Activated CD4-positive, alpha-beta T cell treated with anti-CD3 and anti-CD28 coated beads, Interleukin-2, amount 50 U/mL, for 16 hours (primary cell): ENCODE data around the gene F12.

Experiments used
- DNase-seq: peaks from one replicate; pipeline ENCODE4 v3.0.0-alpha.2; 2020

Gene F12

DNA sequence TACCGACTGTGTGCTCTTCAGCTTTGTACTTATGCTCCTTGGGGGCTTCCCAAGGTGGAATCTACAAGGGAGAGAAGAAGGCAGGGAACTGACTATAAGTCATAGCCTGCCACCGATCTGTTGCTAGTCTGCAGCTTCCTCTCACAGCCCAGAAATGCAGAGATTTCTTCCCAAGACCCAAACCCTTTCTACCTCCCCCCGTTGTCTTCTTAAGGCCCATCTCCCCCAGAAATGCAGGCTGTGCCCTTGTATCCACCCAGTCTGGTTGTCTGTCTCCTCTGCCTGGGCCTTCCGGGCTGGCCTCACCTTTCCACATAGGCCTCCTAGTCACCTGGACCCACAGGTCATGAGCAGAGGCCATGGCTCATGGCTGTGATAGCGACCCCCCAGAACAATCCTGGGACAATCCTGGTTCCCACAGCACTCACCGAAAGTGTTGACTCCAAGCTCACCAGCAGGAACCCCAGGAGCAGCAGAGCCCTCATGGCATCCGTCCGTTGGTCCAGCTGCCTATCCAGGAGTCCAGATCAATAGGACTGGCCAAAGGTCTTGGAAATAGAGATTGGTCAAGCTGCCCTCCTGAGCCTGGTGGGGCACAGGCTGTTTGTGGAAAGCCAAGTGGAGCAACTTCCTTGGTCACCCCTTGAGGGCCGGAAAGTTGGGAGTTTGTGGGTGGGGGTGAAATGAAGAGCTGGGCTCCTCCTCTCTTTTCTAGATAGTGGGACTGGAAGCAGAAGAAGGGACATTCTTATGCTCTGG is at the start of gene F12:
Gene F12 (minus strand): TSS at position 522 of the 759 bp plus-strand sequence. CDS start 37 bp downstream, at position 485.
- no peak for DNase-seq

DNA sequence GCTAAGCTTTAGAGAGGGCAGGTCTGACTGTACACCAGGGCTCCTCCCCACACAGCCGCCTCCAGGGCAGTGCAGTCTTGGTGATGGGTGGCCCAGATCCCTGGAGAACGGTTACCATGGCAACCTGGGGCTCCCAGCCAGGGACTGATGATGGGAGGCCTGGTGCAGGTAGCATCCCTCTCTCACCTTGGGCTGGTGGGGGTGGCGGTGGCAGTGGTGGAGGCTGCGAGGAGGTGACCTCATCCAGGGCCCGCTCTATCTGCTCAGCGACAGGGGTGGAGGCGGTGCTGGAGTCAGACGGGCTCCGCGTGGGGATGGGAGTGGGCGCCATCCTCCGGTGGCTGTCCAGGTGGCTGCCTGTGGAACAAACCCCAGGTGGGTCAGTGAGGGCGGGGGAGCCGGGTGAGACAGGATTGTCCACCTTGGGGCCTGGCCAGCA is 49.6 kb upstream of the F12 start:
- no peak for DNase-seq

DNA sequence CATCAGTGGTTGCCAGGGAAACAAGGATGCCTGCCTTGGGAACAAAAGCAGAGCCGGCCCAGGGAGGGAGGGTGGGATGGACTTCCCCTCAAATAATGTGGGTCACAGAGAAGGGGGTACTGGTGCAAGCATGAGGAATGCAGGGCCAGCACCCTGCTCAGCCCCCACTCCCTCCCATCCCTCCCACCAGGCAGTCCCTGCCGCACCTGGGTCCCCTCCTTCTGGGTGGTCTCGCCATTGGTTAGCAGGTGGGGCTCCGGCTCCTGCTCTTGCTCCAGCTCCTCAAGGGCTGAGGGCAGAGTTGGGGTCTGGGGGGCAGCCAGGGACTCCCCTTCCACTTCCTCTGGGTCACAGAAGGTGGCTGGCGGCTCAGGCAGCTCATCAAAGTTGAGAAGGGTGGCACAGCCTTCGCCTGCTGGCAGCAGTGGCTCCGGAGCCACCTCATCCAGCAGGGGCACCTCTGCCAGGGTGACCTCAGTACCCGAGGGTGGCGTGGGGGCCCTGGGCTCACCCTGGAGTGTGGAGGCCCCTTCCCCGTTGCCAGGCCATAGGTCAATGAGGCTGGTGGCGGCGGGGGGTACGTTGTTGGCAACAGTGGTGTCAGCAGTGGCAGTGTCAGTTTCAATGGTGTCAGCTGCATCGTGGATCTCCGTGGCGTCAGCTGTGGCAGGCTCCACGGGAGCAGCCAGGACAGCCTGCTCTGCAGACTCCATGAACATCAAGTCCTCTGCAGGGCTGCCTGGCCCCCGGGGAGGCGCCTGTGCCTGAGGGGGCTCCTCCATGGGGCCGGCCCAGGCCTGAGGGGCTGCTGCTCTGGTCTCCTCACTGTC is 48.7 kb upstream of the F12 start:
- no peak for DNase-seq

DNA sequence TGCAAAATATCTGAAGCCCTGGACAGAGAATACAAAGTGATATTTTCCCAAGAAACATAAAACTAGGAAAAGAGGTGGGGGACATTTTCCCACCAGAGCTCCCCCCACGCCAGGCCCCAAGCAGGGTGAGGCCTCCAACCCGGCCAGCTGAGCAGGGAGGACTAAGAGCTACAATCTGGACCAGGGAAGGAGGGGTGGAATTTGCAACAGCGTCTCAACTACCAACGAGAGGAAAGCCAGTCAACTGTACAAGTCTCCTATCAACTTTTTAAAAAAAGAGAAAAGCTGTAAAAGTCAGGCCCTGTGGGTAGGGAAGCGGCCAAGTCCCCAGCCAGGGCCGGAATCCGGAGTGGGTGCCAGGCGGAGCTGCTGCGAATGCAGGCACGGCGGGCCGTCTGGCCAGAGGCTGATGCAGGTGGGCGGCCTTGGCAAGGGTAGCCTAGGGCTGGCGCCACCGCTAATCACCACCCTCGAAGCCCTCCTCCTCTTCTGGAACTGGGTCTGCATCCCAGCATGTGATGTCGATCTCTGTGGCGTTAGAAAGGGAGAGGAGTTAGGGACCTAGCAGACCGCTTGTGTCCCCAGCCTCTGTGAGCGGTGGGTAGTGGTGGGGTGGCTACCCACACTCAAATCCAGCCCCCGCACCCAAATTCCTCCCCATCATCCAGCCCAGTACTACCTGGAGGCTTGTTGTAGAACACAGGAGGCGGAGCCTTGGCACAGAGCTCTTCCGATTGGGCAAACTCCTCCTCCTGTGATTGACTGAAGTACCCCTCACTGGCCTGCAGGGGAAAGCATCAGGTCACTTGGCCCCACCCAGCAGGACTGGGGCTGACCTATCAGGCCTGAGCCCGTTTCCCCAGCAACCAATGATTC is 47.9 kb upstream of the F12 start:
- DNase-seq = peak; percentile 77

DNA sequence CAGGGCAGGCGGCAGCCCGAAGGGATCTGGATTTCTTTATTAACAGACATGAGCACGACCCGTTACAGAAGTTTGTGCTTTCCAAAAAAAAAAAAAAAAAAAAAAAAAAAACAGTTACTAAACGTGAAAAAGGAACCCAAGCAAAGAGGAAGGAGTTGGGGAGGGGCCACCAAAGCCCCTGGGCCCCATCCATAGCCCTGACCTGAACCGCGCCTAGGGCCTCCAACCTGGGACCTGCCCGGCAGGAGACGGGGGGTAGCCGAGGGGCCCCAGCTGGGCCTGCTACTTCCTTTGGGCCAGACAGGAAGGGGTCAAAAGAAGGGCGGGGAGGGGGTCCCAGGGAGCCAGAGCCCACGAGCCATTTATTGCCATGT is 47.2 kb upstream of the F12 start:
- DNase-seq = no peak

DNA sequence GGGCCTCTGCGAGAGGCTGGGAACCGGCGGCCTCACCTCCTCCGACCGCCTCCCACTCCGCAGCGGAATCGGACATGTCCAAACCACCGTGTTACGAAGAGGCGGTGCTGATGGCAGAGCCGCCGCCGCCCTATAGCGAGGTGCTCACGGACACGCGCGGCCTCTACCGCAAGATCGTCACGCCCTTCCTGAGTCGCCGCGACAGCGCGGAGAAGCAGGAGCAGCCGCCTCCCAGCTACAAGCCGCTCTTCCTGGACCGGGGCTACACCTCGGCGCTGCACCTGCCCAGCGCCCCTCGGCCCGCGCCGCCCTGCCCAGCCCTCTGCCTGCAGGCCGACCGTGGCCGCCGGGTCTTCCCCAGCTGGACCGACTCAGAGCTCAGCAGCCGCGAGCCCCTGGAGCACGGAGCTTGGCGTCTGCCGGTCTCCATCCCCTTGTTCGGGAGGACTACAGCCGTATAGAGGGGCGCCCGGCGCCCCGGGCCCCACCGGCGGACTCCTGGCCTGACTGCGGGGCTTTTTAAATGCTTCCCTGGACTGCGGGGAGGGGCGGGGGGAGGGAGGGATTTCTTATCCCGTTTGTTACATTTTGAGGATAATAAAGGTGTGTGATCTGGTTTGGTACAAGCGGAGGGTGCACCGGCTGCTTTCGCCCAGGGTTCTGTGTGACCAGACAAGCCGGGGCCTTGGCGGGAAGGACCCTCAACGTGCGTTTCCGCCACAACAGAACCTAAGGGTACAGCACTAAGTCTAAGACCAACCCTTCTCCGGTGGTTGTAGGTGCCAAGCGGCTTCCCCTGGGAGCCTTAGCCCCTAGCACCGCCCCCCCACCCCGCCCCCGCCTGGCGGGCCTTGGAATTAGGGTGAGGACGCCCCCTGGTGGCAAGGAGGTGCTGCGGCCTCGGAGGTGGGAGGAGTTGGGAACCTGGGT is 46.6 kb upstream of the F12 start:
- peak; percentile 95 for DNase-seq

DNA sequence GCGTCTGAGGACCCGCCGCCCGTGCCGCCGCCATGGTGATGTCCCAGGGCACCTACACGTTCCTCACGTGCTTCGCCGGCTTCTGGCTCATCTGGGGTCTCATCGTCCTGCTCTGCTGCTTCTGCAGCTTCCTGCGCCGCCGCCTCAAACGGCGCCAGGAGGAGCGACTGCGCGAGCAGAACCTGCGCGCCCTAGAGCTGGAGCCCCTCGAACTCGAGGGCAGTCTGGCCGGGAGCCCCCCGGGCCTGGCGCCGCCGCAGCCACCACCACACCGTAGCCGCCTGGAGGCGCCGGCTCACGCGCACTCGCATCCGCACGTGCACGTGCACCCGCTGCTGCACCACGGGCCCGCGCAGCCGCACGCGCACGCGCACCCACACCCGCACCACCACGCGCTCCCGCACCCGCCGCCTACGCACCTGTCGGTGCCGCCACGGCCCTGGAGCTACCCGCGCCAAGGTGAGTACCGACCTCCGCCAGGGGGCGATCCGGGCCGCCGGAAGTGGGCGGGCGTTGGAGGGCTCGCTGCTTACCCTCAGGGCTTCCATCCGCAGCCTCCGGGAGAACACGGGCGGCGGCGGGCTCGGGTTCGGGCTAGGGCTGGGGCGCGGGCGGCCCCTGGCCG is 45.8 kb upstream of the F12 start:
- peak; percentile 92 for DNase-seq

DNA sequence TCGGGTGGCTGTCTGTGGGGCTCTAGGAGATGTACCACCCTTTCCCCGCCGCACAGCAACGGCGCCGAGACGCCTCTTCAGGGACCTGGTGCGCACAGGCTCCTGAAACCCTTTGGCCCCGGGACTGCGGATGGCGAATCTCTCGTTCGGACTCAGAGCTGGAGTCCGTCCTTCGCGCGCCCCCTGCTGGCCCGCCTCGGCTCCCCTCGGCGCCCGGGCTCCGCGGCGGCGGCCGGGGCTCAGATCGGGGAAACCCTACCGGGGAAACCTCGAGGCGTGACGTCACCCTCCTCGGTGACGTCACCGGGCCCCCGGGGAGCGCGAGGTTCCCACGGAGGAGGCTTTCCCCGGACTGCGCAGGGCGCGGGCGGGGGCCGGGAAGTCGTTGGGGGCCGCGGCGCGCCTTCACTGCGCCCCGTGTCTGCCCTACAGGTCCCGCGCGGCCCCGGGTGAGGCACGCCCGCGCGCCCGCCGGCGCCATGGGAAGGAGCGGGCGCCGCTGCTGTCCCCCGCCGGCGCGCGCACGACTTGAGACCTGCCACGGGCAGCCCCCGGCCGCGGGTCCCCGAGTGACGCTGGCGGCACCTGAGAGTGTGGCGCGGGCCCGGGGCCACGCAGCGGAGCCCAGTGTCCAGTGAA is 45.2 kb upstream of the F12 start:
- DNase-seq = peak; percentile 94

DNA sequence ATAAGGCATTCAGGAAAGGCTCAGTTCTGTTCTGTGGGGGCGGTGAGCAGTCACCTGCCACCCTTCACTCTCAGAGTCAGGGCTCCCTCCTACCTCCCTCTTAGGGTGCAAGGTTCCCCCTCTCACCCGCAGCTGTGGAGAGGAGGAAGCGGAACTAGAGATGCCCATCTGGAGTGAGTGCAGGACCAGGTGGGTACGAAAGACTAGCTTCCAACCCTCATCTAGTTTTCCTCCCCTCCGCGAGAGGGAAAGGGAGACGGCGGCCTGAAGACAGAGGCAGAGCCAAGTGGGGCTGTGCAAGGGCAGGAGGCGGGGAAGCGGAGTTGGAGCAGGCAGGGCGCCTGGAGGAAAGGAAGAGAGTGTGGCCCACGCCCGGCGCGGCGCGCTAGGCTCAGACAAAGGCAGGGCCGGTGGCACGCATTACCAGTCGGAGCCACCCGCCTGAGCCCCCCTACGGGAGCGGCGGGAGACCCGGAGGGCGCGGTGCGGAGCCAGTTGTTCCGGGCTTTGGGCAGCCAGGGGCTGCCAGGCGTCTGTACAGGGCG is 44.6 kb upstream of the F12 start:
- DNase-seq = no peak

DNA sequence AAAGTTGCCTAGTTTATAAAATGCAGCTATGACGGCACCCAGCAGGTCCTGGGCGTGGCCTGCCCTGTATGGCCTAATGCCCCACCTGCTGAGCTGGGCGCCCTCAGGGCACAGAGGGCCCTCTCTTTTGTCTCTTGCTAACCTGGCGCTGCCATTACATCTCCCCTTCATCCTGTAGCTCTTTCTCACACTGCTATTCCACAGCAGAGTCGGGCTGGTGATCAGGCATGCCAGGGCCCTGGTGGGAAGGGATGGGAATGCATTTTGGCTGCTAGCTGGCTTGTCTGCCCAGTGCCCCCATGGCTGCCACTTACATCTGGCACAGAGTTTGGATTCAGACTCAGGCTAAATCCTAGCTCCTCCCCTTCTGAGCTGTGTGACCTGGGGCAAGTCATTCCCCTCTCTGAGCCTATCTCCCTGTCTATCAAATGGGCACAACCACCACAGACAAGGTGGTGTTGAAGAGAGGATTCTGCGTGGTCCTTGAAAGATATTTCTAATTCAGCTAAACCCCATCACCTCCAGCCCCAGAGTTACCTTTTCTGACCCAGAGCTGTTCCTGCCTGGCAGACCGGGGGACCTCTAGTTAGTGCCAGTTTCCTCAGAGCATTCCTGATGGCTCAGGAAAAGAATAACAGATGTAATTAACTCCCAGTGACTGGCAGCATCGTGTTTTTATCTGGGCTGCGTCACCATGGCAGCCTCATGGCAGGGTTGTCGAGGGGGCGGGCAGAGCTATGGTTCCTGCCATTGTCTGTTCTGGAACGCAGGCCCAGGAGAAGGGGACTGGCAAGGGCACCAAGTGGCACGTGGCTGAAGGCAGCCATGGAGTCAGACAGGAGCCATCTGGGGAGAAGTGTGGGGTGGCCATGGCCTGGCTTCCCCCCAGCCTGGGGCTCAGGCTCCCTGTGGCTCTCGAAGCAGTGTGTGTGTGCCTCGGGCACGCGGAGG is 43.6 kb upstream of the F12 start:
- DNase-seq = no peak

DNA sequence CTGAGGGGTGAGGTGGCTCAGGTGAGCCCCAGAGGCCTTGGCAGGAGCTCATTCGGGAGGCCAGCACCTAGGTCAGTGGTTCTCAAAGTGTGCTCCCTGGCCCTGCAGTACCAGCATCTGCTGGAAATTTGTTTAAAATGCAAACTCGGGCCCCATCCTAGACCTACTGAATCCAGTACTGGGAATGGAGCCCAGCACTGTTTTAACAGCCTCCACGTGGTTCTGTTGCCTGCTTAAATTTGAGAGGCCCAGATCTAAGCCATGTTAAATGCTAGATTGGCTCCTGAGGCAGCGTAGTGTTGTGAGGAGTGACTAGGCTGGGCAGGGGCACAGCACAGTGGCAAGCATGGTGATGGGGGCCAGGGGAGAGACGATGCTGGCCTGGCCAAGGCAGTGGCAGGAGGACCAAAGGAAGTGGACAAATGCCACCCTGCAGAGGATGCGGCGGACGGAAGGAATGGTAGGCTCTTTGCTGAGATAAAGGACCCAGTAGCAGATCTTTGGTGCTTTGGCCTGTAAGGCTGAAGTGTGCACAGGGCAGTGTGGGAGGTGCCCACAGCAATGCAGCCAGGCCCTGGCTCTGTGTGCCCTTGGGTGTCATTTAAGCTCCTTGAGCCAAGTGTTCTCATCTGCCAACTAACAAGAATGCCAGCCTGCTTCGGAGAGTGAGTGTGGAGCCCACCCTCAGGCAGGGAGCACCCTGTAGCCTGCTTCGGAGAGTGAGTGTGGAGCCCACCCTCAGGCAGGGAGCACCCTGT is 41.5 kb upstream of the F12 start:
- DNase-seq = no peak

DNA sequence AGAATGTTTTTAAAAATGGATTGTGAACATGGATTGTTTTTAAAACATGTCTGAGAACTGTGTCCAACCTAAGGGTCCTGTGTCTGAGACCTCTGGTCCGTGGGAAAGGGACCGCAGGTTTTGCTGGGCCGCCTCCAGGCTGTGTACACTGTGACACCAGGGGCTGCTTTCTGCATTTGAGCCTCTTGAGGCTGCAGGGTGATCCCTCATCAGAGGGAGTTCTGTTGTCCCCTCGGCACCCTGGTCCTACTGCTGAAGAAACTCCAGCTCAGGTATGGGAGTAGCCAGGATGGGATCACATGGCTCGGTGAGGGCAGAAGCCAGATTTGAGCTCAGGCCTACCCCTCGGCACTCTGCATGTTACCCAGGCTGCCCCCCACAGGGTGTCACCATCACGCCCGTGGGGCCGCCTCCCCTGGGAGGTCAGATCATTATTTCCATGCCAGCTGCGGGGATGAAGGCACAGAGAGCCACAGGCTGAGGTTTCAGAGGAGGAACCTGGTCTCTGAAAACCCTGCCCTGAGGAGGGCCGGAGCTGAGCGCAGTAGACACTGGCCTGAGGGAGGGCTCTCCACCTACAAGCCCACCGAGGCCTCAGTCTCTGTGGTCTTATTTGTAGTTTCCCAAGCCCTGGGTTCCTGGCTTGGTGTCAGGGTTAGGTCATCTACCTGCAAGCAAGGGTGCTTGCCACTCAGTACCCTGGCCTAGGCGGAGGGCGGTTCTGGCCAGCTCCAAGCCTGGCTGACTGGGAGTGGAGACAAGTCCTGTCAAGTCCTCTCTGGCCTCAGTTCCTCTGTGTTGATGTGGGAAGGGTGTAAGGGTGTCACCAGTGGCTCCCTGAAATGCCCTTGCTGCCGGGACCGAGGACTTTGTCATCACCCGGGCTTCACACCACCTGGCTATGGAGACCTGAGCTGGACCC is 40.0 kb upstream of the F12 start:
- no peak for DNase-seq

DNA sequence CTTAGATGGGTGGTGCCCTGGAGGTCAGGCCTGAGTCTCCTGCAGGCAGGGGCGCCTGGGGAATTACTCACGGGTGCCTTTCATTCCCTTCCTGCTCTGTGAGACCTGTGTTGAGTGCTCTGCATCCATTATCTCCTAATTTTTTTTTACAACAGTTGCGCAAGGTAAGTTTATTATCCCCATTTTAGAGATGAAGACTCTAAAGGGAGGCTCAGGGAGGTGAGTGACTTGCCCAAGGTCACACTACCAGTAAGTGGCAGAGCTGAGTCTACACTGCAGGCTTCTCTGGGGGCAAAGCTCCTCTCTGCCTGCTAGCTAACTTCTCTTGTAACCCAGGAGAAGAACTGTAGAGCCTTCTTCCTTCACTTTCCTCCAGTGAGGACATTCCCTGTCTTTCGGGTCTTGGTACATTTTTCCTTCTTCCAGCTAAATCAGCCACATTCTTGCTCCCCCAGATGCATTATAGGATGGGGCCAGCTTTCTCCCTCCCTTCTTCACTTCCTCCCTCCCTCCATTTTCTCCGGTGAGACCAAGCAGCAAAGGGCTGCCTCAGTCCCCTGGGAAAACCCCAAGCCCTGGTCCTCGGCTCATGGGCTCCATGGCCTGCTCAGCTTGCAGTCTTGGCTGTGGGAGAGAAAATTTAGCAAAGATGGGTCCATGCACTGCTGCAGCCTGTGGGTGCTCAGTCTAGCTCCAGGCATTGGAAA is 39.0 kb upstream of the F12 start:
- DNase-seq = no peak

DNA sequence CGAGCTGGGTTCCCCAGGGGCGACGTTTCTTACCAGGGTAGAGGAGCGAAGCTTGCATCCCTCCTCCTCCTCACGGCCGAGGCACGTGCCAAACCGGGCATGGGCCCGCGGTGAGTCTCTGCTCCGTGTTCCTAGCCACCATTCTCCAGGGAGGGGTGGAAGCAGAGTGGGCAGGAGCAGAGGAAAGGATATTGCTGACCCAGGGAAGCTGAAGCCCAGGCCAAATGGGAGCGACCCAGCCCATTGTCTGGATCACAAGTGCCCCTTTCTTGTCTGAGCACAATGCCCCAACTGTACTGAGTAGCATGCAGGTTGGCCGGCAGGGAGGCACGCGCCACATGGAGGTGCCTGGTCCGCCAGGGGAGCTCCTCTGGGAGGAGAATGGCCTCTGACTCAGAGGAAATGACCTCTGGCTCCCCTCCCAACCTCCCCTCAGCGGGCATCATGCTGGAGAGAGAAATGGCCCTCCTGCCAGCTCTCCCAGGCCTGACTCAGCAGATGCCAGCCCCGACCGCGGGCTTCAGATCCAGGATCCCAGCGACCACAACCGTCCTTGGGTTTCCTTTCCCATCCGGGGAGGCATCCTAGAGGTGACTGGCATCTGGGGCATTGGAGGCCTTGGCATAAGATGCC is 38.4 kb upstream of the F12 start:
- no peak for DNase-seq

DNA sequence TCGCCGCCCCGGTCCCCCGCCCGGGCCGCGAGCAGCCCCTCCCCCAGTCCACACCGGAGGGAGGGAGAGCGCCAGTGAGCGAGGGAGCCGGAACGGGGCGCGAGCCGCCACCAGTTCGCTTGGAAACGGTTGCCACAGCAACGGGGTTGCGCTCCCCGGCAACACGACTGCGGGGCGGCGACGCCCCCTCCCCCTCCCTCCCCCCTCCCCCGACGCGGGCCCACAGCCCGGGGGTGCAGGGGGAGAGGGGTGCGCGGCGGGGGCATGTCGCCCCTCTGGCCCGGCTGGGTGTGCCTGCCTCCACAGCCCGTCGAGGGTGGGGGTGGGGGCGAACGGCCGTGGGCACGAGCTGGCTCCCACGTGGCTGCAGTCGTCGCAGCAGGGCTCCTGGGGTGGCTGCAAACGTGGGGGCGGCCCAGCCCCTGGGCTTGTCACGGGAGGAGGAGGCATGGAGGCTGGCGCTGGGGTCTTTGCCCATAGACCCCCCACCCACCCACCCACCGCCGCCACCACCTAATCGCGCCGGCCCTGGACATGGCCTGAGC is 37.8 kb upstream of the F12 start:
- DNase-seq = peak; percentile 76
